Activated CD4-positive, alpha-beta T cell treated with anti-CD3 and anti-CD28 coated beads, Interleukin-10, Interleukin-2, amounts not matched to agents 100 ng/mL and 50 ng/mL, durations not matched to agents 16 hours and 8 hours (primary cell): Measurements from ENCODE around the gene MMP19.
A peak's percentile ranks its signal among the peaks of the same experiment; 100 is the strongest.
"Not testable (repeated sequence)": the region's sequence is repeated elsewhere in the genome, so short reads cannot be mapped to it uniquely, and the experiment has no call there.

Experiments
- DNase-seq: peaks from one replicate; pipeline ENCODE4 v3.0.0-alpha.2; 2020

Gene MMP19

GRCh38 chr12:55843431-55843830 lies 695 bp upstream of the MMP19 start:
- DNase-seq = no peak

- DNase-seq = no peak
These were observed 2.0 kb downstream of the MMP19 start for GRCh38 chr12:55840581-55841351.

- DNase-seq = no peak
These were observed 3.2 kb downstream of the MMP19 start for GRCh38 chr12:55839345-55840140.

- no peak for DNase-seq
These were observed 4.4 kb downstream of the MMP19 start for GRCh38 chr12:55838361-55838760.

GRCh38 chr12:55834400-55834799 lies 8.3 kb downstream of the MMP19 start:
- DNase-seq = not testable (repeated sequence)

GRCh38 chr12:55833056-55833455 lies 9.7 kb downstream of the MMP19 start:
- no peak for DNase-seq

GRCh38 chr12:55831447-55831815 lies 11.3 kb downstream of the MMP19 start:
- DNase-seq = no peak

- peak; percentile 48 for DNase-seq
These were observed 11.9 kb downstream of the MMP19 start for GRCh38 chr12:55830601-55831446.

- no peak for DNase-seq
These were observed 12.7 kb downstream of the MMP19 start for GRCh38 chr12:55829967-55830600.

- DNase-seq = no peak
These were observed 14.4 kb downstream of the MMP19 start for GRCh38 chr12:55828357-55828756.

GRCh38 chr12:55827806-55828205 lies 14.9 kb downstream of the MMP19 start:
- DNase-seq = no peak

- peak; percentile 11 for DNase-seq
These were observed 18.0 kb downstream of the MMP19 start for GRCh38 chr12:55824726-55825125.

GRCh38 chr12:55823419-55823818 lies 19.3 kb downstream of the MMP19 start:
- DNase-seq = no peak

GRCh38 chr12:55822228-55822627 lies 20.5 kb downstream of the MMP19 start:
- no peak for DNase-seq

- DNase-seq = no peak
These were observed 22.1 kb downstream of the MMP19 start for GRCh38 chr12:55820679-55821078.

GRCh38 chr12:55818886-55819285 lies 23.9 kb downstream of the MMP19 start:
- DNase-seq = no peak

- no peak for DNase-seq
These were observed 24.5 kb downstream of the MMP19 start for GRCh38 chr12:55818140-55818728.

- peak; percentile 100 for DNase-seq
These were observed 25.2 kb downstream of the MMP19 start, which contains the start of the genes ORMDL2 and SARNP for GRCh38 chr12:55817345-55818139. TSS of gene ORMDL2 (plus strand) at chr12:55818041. CDS start at chr12:55819000, 959 bp downstream. TSS of gene SARNP (minus strand) at chr12:55817724. CDS start at chr12:55817701, 23 bp downstream.

GRCh38 chr12:55816881-55817344 lies 25.8 kb downstream of the MMP19 start:
- no peak for DNase-seq

GRCh38 chr12:55815473-55815872 lies 27.3 kb downstream of the MMP19 start:
- no peak for DNase-seq

GRCh38 chr12:55814257-55814656 lies 28.5 kb downstream of the MMP19 start:
- DNase-seq = no peak
